ENCODE data around the gene PARP12.

DNA sequence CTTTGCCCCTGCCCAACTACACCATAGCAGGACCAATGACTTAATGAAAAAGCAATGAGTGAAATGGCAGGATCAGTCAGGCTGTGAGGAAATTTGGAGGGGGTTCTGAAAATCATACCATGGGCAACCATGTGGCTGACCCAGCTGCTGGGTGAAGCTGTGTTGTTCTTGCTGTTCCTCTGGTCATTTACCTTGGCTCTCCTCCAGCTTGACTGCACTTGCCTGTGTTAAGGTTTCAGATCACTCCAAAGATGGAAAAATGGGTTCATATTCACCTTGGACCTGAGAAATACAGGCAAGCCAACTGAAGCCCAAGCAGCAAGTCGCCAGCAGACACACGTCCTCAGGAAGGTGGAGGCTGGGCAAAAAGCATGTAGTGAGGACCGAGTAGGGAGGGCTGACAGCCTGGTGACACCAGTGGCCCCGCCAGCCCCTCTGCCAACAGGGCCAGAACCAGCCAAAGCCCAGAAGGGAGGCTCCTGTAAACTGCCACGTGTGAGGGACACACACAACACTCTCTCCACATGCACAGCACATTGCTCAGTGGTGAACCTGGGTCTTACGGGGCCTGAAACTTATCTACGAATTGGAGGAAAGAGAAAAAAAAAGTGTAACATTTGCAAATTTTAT lies 40.1 kb downstream of the PARP12 start:
- no peak for TF ChIP-seq POLR2A (IDR thresholded peaks at IDR 0.05)
- TF ChIP-seq CTCF (IDR thresholded peaks at IDR 0.05): no peak
